HEK293 (cell line): ENCODE results near the gene SH3BGRL3.
A peak's percentile ranks its signal among the peaks of the same experiment; 100 is the strongest.

ENCODE experiments used
- CTCF ChIA-PET: fragments of 350-600 bp; formaldehyde crosslinking; extraction: SDS; loops from one replicate; lab custom pipeline; 2021; ENCODE audit warnings: antibody characterized with exemption; lab: Yijun Ruan, JAX
- POLR2A ChIA-PET: fragments of 300-600 bp; formaldehyde crosslinking; extraction: SDS; loops from one replicate; lab custom pipeline; 2020; ENCODE audit warnings: antibody characterized with exemption, inconsistent platforms; lab: Yijun Ruan, JAX
- H3K27ac ChIP-seq: fragments of 200-500 bp; sonication (Bioruptor generic); 2 replicates; pipeline ENCODE4 v1.5.1; 2014; ENCODE audit warnings: low read depth, low read length, control low read depth, inconsistent platforms; ENCODE audit errors: extremely low read depth
- H3K36me3 ChIP-seq, 2 experiments: fragments of 200-500 bp in 1 of 2; sonication (Bioruptor generic) in 1 of 2; 1 replicate in 1 of 2; 2 replicates in 1 of 2; pipeline ENCODE4 v1.5.1; 2014 to 2017; ENCODE audit warnings: inconsistent platforms in 2 of 2, low read length in 2 of 2; ENCODE audit not compliant: control insufficient read depth in 2 of 2, insufficient read depth in 1 of 2
- H3K4me1 ChIP-seq: fragments of 200-500 bp; sonication (Bioruptor generic); 2 replicates; pipeline ENCODE4 v1.5.1; 2014; ENCODE audit warnings: mild to moderate bottlenecking, low read length, inconsistent platforms; ENCODE audit not compliant: control insufficient read depth, insufficient read depth
- H3K4me3 ChIP-seq: 2 replicates; pipeline ENCODE4 v1.5.1; 2011; ENCODE audit warnings: low read depth, mild to moderate bottlenecking, control low read depth, low read length, moderate library complexity
- H3K9me3 ChIP-seq: fragments of 200-500 bp; sonication (Bioruptor generic); 2 replicates; pipeline ENCODE4 v1.5.1; 2014; ENCODE audit warnings: low read depth, low read length, inconsistent platforms; ENCODE audit not compliant: control insufficient read depth, insufficient read depth
- BCL11B ChIP-seq: fragments of 450-650 bp; formaldehyde crosslinking; IDR thresholded peaks from 2 replicates; pipeline ENCODE4 v1.5.1; 2016; ENCODE audit warnings: low read depth, missing biosample characterization, missing genetic modification characterization
- EGR2 ChIP-seq: fragments of 450-650 bp; formaldehyde crosslinking; IDR thresholded peaks from 2 replicates; pipeline ENCODE4 v1.5.1; 2016; ENCODE audit warnings: low read depth, missing biosample characterization, missing genetic modification characterization
- KLF1 ChIP-seq: fragments of 450-650 bp; formaldehyde crosslinking; IDR thresholded peaks from 2 replicates; pipeline ENCODE4 v1.5.1; 2016; ENCODE audit warnings: missing biosample characterization, missing genetic modification characterization
- MZF1 ChIP-seq: fragments of 450-650 bp; formaldehyde crosslinking; IDR thresholded peaks from 2 replicates; pipeline ENCODE4 v1.5.1; 2017; ENCODE audit warnings: missing biosample characterization, missing genetic modification characterization, borderline replicate concordance
- PRDM4 ChIP-seq: fragments of 450-650 bp; formaldehyde crosslinking; IDR thresholded peaks from 2 replicates; pipeline ENCODE4 v1.5.1; 2017; ENCODE audit warnings: missing biosample characterization, missing genetic modification characterization
- SCRT1 ChIP-seq: fragments of 450-650 bp; formaldehyde crosslinking; IDR thresholded peaks from 2 replicates; pipeline ENCODE4 v1.5.1; 2016; ENCODE audit warnings: missing biosample characterization, missing genetic modification characterization, borderline replicate concordance
- ZEB2 ChIP-seq: fragments of 450-650 bp; formaldehyde crosslinking; IDR thresholded peaks from 2 replicates; pipeline ENCODE4 v1.5.1; 2016; ENCODE audit warnings: missing biosample characterization, missing genetic modification characterization
- ZFP69B ChIP-seq: fragments of 450-650 bp; formaldehyde crosslinking; IDR thresholded peaks from 2 replicates; pipeline ENCODE4 v1.5.1; 2016; ENCODE audit warnings: missing biosample characterization, missing genetic modification characterization
- ZIC2 ChIP-seq: fragments of 450-650 bp; formaldehyde crosslinking; IDR thresholded peaks from 2 replicates; pipeline ENCODE4 v1.5.1; 2016; ENCODE audit warnings: missing biosample characterization, missing genetic modification characterization
- ZNF10 ChIP-seq: fragments of 450-650 bp; formaldehyde crosslinking; IDR thresholded peaks from 2 replicates; pipeline ENCODE4 v1.5.1; 2017; ENCODE audit warnings: missing biosample characterization, missing genetic modification characterization
- ZNF138 ChIP-seq: fragments of 450-650 bp; formaldehyde crosslinking; IDR thresholded peaks from 2 replicates; pipeline ENCODE4 v1.5.1; 2016; ENCODE audit warnings: missing biosample characterization, missing genetic modification characterization, borderline replicate concordance
- ZNF157 ChIP-seq: fragments of 450-650 bp; formaldehyde crosslinking; IDR thresholded peaks from 2 replicates; pipeline ENCODE4 v1.5.1; 2016; ENCODE audit warnings: missing biosample characterization, missing genetic modification characterization
- ZNF169 ChIP-seq: fragments of 450-650 bp; formaldehyde crosslinking; IDR thresholded peaks from 2 replicates; pipeline ENCODE4 v1.5.1; 2016; ENCODE audit warnings: missing biosample characterization, missing genetic modification characterization
- ZNF175 ChIP-seq: fragments of 450-650 bp; formaldehyde crosslinking; IDR thresholded peaks from 2 replicates; pipeline ENCODE4 v1.5.1; 2016; ENCODE audit warnings: missing biosample characterization, missing genetic modification characterization
- ZNF23 ChIP-seq: fragments of 450-650 bp; formaldehyde crosslinking; IDR thresholded peaks from 2 replicates; pipeline ENCODE4 v1.5.1; 2016; ENCODE audit warnings: missing biosample characterization, missing genetic modification characterization, borderline replicate concordance
- ZNF354C ChIP-seq: fragments of 450-650 bp; formaldehyde crosslinking; IDR thresholded peaks from 2 replicates; pipeline ENCODE4 v1.5.1; 2016; ENCODE audit warnings: missing biosample characterization, missing genetic modification characterization, low read depth, borderline replicate concordance
- ZNF426 ChIP-seq: fragments of 450-650 bp; formaldehyde crosslinking; IDR thresholded peaks from 2 replicates; pipeline ENCODE4 v1.5.1; 2017; ENCODE audit warnings: missing biosample characterization, missing genetic modification characterization, mild to moderate bottlenecking, inconsistent platforms, moderate library complexity
- ZNF623 ChIP-seq: fragments of 450-650 bp; formaldehyde crosslinking; IDR thresholded peaks from 2 replicates; pipeline ENCODE4 v1.5.1; 2016; ENCODE audit warnings: missing biosample characterization, missing genetic modification characterization
- ZNF645 ChIP-seq: fragments of 450-650 bp; formaldehyde crosslinking; IDR thresholded peaks from 2 replicates; pipeline ENCODE4; 2016; ENCODE audit warnings: missing biosample characterization, missing genetic modification characterization
- ZNF654 ChIP-seq: fragments of 450-650 bp; formaldehyde crosslinking; IDR thresholded peaks from 2 replicates; pipeline ENCODE4 v1.5.1; 2016; ENCODE audit warnings: low read depth, missing biosample characterization, missing genetic modification characterization
- ZXDB ChIP-seq: fragments of 450-650 bp; formaldehyde crosslinking; IDR thresholded peaks from 2 replicates; pipeline ENCODE4 v1.5.1; 2016; ENCODE audit warnings: missing biosample characterization, missing genetic modification characterization

The SH3BGRL3 gene

GRCh38 chr1:26295194-26296138 lies 15.6 kb downstream of the SH3BGRL3 start:
- H3K4me1 ChIP-seq = no peaks in the 10 kb centered on the region
- CTCF ChIA-PET = interaction anchor here (0.6 to 2.5 kb wide), 4 partner anchors 9 to 35 kb away, joined by 3 to 15 read pairs (median 6); no protein-coding TSS in a partner anchor
- no peak overlapping the region for H3K4me3 ChIP-seq
- TF ChIP-seq ZFP69B (no peak), ZNF645 (tag by site-specific recombination) (no peak), EGR2 (tag by site-specific recombination) (no peak), ZNF175 (tag by site-specific recombination) (no peak), KLF1 (tag by site-specific recombination) (no peak), SCRT1 (no peak), ZXDB (no peak), ZNF426 (tag by site-specific recombination) (no peak), ZNF10 (tag by site-specific recombination) (no peak), ZNF23 (tag by site-specific recombination) (no peak), ZNF354C (tag by site-specific recombination) (no peak), ZNF169 (tag by site-specific recombination) (no peak), ZNF654 (tag by site-specific recombination) (no peak), MZF1 (tag by site-specific recombination) (no peak), ZIC2 (tag by site-specific recombination) (no peak), BCL11B (no peak), ZNF138 (no peak), ZEB2 (tag by site-specific recombination) (no peak), ZNF157 (tag by site-specific recombination) (no peak)
- H3K36me3 ChIP-seq = peaks cover 0 to 32% of the 10 kb centered on the region in 2 experiments; a peak in 1 of 3 replicates
- no peak overlapping the region for H3K27ac ChIP-seq
- no peaks in the 10 kb centered on the region for H3K9me3 ChIP-seq
- POLR2A ChIA-PET = no interaction called here

GRCh38 chr1:26296340-26297056 lies 16.6 kb downstream of the SH3BGRL3 start:
- ChIA-PET CTCF (interaction anchor here (0.6 to 4.7 kb wide), 4 partner anchors 10 to 36 kb away, joined by 3 to 32 read pairs (median 6); no protein-coding TSS in a partner anchor), POLR2A (no interaction called here)
- Histone ChIP-seq H3K4me3 (no peak overlapping the region), H3K9me3 (no peaks in the 10 kb centered on the region), H3K36me3 (peaks cover 0 to 34% of the 10 kb centered on the region in 2 experiments; a peak in 1 of 3 replicates), H3K27ac (no peak overlapping the region), H3K4me1 (no peaks in the 10 kb centered on the region)
- TF ChIP-seq ZNF623 (tag by site-specific recombination) (peak; percentile 38; the same call in 1 of the 2 replicates), PRDM4 (tag by site-specific recombination) (no peak)
